Measurements from ENCODE around the gene CD37.

CD37 gene

DNA sequence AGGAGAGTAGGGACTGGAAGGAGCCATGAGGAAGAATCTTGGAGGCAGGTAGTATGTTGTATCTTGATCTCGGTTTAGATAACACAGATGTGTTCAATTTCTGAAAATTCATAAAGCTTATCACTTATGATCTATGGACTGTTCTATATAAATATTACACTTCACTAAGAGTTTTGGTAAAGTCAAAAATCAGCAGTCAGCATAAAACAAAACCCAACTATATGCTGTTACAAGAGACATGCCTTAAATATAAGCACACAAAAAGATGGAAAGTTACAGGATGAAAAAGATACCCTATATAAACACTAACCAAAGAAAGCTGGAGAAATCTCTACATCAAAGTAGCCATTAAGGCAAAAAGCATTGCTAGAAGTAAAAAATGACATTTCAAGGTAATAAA lies 48.4 kb downstream of the CD37 start:
- no peak for DNase-seq

DNA sequence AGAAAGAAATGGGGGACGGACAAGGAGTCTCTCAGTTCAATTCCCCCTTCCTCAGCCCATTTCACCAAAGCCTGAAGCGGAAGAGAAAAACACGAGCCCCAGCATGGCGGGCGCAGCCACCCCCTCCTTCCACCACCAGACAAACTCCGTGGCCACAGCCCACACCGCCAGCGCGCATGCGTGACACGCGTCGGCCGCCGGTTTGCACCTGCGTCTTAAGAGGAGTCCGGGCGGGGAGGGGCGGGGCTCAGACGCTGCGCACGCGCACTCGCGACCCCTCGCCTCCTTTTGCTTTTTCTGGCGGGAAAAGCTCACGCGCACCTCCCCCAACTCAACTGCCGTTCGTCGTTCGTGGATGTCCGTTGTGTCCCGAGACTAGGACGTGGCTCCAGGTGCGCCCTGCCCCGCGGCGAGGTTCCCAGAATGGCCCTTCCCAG lies 52.7 kb downstream of the CD37 start, which contains the start of gene KASH5:
TSS of gene KASH5 (plus strand) at position 314 of the 437 bp plus-strand sequence. CDS start 2,635 bp downstream, outside the sequence.
- no peak for DNase-seq

DNA sequence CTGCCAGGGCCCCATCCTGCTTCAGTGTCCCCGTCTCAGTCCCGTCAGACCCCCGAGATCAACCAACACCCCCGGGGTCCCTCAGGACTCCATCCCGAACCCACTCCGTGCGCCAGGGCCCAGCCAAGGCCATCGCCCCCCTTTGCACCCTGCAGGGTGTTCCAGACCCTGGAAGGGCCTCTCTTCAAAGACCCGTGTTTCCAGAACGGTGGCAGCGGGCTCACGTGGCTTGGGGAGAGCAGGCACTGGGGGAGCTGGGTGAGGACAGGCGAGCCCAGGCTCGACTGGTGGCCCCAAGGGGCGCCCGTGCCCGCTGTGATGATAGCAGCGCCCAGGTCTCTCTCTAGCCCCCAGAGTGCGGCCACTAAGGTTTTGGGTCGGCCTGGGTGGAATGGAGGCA lies 54.2 kb downstream of the CD37 start:
- no peak for DNase-seq
